Activated gamma-delta T cell treated with Interleukin-2 at 50 U/mL for 16 hours (primary cell): ENCODE data around the gene SLC22A17.
"Not testable (repeated sequence)": the region's sequence is repeated elsewhere in the genome, so short reads cannot be mapped to it uniquely, and the experiment has no call there.

Source experiments
- DNase-seq: peaks from one replicate; pipeline ENCODE4 v3.0.0-alpha.2; 2020

The SLC22A17 gene

DNA sequence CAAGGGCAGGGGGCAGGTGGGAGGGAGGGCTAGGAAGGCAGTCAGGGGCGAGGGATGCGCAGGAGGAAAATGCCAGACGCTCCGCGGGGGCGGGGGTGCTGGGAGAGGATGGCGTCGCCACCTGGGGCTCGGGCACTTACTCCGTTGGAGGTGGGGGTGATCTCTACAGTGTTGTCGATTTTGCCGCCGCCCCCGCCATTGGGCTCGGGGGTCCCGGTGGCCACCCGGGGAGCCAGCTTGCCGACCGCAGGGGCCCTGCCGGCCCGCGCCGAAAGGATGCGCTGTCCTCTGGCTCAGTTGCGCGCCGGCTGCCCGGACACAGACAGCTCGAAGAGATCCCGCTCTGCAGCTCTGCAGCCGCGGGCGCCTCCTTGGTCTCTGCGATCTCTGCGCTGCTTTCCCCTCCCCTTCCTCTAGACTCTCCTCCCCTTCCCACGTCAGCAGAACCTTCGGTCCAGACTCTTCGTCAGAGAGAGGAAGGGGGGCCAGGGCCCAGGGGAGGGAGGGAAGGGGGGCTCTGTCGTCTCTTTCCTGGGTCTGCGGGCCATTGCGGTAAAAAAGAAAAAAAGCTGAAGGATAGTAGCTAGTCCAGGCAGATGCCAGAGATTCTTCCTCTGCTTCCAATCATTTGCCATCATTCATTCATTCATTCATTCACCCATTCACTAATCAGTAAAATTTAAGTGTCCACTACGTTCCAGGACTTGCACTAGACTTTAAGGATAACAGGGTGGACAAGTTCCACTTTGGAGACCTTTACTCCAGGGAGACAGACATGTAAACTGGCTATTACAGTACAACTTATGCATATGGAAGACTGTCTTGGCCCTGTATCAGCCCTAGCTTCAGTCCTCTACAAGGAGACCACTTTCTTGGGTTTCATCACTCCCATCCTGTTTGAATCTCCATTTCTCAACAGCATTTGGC is at the start of gene SLC22A17:
Gene SLC22A17 (minus strand): TSS at position 382 of the 927 bp plus-strand sequence.
- peak; percentile 29 for DNase-seq

DNA sequence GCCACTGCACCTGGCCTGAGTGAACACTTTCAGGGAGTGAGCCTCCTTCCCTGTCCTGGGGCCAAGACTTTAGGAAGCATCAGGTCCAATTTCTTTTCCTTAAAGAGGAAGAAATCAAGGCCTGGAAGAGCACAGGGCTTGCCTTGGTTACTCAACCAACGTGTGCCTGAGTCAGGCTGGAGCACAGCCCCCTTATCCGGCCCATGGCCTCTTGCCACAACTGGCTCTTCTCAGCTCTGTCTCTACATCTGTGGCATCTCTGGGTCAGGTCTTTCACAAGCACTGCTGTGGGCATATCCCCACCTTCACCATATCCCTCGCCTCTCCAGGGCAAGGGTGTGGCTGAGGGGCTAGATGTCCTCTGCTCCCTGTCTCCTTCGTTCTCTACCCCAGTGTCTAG is 48.6 kb upstream of the SLC22A17 start:
- DNase-seq, result no peak

DNA sequence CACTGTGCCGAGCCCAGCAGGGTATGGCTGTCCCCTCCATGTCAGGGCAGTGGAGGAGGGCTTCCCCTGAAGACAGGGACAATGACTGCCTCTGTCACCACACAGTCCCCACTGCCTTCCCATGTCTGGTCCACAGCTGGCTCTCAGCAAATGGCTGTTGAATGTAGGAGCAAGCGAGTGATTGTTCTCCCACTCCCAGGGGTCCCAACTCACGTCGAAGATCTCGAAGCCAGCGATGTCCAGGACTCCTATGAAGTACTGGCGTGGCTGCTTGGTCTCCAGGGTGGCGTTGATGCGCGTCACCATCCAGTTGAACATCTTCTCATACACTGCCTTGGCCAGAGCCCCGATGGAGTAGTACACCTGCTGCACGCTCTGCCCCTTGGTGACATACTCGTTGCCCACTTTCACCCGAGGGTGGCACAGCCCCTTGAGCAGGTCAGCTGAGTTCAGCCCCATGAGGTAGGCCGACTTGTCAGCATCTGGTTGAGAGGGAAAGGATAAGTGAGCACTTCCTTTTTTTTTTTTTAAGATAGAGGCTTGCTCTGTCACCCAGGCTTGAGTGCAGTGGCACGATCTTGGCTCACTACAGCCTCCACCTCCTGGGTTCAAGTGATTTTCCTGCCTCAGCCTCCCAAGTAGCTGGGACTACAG is 47.9 kb upstream of the SLC22A17 start:
- not testable (repeated sequence) for DNase-seq

DNA sequence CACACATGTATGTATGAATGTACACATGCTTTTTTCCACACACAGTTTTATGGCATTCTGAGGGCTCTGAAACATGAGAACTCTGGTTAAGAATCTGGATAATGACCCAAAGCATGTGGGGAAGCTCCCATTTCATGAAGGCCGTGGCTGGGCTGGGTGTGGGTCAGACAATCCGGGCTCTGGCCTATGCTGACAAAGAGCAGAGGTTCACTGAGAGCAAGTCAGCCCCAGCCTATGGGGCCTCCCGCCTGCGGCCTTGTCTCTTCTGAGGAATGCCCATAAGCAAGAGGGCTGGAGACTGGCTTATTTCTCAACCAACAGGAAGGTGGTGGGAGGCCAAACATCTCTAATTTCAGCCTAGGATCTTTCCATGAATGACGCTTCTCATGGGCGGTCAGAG is 46.9 kb upstream of the SLC22A17 start:
- no peak for DNase-seq

DNA sequence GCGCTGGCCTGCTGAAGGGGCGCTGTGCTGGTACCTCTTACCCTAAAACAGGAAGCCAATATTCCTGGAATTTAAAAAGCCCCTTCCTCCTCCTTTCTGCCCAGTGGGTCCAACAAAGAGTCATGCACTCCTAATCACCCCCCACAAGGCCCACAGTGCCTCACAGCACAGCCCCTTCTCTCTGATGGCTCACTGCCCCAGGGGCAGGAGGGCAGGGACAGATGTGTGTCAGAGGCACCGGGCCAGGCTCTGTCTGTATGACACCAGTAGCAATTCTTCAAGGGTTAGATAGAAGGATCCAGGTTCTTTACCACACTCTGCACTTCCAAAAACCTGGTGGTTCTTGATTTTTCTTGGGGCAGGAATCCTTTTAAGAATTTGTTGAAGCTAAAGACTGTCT is 46.4 kb upstream of the SLC22A17 start:
- no peak for DNase-seq

DNA sequence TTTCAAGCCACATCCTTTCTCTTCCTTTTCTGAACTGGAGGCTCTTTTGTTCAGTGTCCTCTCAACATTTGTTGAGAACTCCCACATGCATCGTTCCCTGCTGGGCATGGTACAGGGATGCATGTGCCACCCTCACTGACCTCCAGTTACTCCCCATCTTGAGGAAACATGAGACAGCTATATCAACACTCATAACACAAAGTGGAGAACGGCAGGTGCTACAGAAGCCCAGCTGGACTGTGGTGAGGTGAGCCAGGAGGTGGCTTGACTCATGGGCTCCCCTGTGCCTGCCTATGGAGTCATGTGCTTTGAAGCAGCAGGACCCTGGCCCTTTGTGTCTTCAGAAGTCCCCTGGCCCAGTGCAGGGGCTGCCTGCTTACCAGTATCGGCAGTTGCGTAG is 45.7 kb upstream of the SLC22A17 start:
- DNase-seq, result no peak

DNA sequence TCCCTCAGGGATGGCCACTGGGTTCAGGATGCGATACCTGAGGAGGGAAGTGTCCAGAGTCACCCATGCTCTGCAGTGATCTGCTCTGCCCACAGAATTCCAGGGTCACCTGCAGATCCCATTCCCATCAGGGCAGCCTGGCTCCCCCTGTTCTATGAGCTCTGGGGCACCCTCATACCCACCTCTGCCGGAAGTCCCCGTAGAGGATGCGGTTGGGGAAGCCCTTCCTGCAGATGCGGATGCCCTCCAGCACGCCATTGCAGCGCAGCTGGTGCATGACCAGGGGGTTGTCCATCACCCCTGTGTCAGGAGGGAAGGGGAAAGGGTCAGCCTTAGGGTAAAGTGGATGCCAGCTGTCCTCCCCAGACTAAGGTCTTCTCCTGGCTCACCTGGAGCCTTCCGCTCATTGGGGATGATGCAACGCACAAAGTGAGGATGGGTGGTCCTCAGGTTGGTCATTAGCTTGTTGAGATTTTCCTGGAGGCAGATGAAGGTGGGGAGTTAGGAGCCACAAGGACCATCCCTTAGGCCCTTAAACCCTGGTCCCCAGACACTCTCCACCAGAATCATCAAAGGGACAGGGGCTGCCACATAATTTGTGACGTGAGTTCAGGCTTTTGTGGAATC is 44.2 kb upstream of the SLC22A17 start:
- no peak for DNase-seq

DNA sequence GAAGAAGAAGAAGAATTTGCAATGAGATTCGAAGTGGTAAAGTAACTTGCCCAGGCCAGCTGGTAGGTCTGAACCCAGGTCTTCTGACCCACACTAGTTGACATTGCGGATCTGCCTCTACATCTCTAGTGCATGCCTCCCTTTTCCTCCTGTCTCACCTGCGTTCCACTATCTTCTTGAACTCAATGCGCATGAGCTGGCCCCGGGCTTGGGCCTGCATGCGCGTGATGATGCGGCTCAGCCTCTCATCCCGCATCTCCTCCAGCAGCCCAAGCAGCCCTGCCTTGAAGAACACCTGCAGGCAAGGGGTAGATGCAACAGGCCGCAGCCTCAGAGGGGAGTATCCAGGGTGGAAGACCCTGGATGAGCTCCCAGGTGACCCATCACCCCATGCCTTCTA is 43.4 kb upstream of the SLC22A17 start:
- DNase-seq, result no peak

DNA sequence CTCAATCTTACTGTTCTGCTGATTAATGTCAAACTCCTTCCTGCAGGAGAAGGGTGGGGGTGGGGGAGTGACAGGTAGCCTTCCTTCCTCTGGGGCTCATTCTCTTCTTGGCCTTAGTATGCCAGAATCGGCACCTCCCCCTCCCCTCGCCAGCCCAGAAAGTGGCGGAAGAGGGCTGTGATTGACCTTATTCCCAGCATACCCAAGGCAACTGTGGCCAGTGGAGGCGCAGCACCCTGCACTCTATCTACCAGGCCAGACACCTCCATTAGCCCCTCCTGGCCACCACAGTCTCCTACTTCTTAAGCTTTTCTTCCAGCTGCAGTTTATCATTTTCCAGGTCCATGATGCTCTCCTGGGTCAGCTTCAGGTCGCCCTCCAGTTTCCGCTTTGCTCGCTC is 39.9 kb upstream of the SLC22A17 start:
- DNase-seq, result no peak

DNA sequence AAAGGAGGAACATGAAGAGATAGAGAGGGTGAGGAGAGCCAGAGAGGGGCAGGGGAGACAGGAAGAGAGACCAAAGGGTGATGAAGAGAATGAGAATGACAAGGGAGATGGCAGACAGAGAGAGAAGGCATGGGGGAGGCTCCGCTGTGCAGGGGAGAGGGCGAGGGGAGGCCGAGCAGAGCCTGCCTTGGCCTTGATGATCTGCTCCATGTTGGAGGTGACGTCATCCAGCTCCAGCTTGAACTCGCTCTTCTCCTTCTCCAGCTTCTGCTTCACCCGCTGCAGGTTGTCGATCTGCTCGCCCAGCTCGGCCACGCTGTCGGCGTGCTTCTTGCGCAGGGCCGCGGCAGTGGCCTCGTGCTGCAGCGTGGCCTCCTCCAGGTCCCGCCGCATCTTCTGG is 37.2 kb upstream of the SLC22A17 start:
- DNase-seq, result not testable (repeated sequence)

DNA sequence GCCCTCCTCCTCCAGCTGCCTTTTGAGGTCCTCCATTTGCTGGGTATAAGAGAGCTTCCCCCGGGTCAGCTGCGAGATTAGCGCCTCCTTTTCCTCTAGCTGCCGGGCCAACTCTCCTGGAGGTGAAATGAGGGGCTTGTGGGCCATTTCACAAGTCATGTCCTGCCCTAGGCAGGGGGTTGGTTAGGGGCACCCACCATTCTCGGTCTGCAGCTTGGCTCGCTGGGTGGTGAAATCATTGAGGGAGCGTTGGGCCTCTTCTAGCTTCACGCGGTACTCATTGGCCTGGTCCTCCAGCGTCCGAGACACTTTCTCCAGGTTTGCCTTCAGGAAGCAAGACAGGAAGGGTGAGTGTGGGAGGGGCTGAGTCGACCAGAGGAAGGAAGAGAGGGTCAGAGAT is 36.7 kb upstream of the SLC22A17 start:
- DNase-seq, result no peak

DNA sequence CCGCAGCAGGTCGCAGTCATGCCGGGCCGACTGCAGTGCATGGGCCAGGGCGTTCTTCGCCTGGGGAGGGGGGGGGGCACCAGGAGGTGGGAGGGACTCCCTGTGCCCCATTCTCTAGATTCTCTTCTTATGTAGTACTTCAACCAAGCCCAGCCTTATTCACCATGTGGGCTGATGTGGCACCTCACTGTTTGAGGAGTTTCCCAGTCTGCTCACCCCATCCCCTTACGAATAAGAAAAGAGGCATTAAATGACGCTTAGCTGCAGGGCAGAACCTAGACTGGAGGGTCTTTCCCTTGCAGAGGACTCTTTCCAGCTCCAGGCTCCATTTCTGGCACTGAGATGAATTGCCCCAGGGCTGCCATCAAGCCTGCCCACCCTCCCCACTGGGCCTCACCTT is 36.3 kb upstream of the SLC22A17 start:
- no peak for DNase-seq

DNA sequence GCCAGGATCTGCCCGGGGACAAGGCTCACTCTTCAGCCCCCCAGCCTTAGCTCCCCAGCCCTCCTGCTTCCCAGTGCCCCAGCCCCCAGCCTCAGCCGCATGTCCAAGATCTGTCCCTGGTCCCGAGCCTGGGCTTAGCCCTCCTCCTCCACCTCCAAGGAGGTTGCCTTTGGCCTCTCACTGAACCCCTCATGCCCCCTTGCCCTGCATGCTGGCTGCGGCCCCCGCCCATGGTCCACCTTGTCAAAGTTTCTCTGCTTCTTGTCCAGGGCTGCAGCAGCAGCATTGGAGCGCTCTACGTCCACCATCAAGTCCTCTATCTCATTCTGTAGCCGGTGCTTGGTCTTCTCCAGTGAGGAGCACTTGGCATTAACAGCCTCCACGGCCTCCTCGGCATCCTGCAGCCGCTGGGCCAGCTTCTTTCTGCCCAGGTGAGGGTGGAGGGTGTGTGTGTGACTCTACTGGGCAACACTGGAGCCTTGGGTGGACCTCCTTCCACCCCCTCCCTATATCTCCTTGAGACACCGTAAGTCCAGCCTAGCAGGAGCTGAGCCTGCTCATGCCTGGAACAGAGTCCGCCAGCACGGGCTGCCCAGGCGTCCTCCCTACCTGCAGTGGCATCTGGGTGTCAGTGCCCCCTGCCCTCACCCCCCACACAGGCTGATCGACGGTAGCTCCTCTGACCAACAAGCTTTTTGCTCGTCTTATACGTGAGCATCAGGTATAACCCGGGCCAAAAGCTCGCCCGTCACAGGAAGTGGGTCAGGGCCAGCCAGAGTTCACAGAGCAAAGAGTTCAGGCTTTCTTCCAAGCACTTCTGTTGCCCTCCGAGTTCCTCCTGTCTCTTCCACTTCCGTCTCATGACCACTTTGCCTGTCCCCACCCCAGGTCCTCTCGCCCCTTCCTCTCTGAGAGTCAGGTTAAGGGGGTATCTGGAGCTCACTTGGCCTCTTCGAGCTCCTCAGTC is 35.5 kb upstream of the SLC22A17 start:
- no peak for DNase-seq

DNA sequence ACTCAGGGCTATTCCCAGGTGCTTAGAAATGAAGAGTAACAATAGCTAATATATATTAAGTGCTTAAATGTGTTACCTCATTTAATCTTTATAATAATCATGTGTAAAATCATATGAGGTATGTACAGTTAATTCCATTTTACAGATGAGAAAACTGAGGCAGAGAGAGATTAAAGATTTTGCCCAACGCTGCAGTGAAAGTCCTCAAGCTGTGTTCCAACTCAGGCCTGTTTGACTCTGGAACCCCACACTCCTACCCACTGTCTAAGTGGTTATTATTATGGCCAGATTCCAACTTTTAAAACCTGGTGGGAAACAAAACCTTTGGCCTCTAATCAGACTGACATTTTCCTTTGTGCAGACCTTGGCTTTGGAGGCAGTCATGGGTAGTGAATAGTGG is 34.3 kb upstream of the SLC22A17 start:
- DNase-seq, result no peak

DNA sequence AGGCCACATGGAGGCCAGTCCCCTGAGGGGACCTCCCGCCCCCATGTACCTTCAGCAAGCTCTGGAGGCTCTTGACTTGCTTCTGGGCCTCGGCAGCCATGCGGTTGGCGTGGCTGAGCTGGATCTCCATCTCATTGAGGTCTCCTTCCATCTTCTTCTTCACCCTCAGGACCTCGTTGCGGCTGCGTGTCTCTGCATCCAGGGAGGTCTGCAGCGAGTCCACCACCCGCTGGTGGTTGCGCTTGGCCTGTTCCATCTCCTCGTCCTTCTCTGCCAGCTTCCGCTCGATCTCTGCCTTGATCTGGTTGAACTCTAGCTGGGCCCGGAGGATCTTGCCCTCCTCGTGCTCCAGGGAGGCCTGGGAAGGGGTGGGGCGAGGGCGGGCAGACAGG is 33.6 kb upstream of the SLC22A17 start:
- DNase-seq, result not testable (repeated sequence)

DNA sequence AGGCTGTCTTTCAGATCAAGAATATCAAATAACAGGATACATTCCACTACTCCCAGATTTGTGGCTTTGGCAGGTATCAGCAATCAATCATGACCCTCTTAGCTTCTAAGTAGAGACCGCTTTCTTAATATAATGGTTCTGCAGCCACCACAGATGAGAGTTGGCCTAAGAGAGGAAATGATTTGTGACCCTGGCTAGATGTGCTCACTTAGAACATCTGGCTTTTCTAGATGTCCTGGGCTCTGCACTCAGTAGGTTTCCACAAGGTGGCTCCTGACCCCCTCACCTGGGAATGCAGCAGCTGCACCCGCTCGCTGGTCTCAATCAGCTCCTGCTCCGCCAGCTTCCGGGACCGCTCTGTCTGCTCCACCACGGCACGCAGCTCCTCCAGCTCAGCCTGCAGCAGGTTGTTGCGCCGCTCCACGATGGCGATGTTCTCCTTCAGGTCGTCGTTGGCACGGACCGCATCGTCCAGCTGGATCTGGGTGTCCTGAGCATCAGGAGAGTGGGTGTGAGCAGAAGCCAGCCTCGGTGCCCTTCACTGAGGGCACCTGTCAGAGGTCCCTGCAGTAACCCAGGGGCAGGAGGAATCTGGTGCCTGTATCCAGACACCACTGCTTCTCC is 33.1 kb upstream of the SLC22A17 start:
- no peak for DNase-seq

DNA sequence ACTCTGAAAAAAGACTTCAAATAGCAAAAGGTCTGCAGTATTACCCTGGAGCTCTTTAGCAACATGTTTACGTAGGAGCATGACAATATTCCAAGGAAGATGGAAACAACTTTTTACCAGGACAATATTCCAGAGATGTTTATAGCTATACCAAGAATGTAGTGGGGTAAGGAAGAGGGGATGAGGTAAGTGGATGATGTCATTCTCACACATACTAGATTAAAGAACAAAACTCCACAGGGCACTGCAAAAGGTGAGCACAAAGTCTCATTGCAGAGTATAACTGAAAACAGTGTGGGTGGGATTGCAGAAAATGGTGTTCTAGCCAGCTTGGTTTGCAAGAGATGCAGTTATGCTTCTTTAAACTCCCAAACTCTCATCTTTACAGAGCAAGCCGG is 32.6 kb upstream of the SLC22A17 start:
- DNase-seq, result no peak

DNA sequence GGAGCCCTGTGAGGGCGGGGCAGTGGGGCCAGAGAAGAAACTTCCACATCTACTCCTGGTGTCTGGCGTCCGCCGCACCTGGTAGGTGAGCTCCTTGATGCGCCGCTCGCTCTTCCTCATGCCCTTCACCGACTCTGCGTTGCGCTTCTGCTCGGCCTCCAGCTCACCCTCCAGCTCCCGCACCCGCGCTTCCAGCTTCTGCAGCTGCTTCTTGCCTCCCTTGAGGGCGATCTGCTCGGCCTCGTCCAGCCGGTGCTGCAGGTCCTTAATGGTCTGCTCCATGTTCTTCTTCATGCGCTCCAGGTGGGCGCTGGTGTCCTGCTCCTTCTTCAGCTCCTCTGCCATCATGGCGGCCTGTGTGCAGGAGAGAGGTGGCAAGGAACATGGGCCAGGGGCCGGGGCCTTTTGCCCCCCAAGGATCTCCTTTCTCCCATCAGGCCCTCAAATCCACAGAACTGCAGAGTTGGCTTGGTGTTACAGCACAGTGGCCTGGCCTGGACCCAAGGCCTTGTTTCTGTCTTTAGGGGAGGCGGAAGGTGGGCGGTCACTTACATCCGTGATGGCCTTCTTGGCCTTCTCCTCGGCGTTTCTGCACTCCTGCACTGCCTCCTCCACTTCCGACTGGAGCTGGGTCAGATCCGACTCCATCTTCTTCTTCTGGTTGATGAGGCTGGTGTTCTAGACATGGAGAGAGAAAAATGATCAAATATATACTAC is 31.8 kb upstream of the SLC22A17 start:
- no peak for DNase-seq

DNA sequence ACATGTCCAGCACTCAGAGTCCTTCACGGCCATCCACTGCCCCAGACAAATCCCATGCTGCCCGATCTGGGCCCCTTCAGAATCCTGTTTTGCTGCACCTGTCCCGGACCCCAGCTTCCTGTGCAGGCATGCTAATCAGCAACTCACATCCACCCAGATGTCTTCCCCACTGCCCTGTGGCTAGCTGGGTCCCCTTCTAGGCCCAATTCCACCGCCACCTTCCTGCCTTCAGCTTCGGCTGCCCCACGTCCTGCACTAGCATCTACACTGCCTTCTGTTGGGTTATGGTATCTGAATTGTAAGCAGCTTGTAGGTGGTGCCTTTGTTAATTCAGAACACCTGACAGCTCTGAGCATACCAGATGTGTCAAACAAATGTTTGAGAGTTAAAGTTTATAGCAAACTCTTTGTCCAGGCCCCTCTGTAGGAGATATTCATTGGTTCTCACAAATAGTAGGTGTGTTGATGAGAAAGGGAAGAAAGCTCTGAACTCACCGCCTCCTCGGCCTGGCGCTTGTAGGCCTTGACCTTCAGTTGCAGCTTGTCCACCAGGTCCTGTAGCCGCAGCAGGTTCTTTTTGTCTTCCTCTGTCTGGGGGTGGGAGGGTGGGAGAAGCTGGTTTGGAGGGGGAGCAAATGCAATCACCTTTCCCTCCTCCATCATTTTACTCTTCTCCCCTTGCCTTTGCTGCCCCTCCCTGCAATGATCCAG is 30.2 kb upstream of the SLC22A17 start:
- no peak for DNase-seq

DNA sequence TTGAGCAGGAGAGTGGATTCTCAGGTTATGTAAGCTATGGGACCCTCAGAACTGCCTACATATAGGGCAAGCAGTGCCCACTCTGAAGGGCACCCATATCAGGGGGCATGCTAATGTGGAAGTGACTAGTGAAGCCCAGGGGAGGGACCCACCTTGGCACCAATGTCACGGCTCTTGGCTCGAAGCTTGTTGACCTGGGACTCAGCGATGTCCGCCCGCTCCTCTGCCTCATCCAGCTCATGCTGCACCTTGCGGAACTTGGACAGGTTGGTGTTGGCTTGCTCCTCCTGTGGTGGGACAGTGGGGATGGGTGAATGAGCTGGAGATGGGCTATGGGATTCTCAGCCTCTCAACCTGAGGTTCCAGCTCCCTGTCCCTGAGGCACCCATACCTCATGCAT is 29.6 kb upstream of the SLC22A17 start:
- DNase-seq, result no peak

DNA sequence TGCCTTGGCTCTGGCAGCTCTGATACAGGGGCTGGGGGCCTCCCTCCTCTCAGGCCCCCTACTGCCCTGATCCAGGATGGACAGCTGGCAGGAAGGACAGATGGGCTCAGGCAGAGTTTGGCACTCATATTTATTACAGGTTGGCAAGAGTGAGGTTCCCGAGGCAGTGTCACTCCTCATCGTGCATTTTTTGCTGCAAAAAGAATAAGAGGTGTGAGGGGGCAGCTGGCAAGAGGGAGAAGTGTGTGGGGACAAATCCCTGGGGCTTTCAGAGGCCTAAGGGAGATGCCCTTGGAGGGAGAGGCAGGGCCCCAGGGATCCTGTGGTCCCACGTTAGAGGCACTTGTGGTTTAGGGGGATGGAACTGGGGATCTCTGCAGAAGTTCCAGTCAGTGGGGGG is 29.2 kb upstream of the SLC22A17 start:
- no peak for DNase-seq
